Endometrium (tissue), 2 donors: ENCODE measurements around the gene SP4.

Experiments
- FAIRE-seq: peaks from 2 replicates; lab custom pipeline; 2012; peaks lifted over from hg19 to GRCh38; lab: Jason Lieb, UNC
- donor health status: control.
- donor health status: control.

The SP4 gene

GRCh38 chr7:21427871-21428658, at the start of gene SP4:
Gene SP4, plus strand, starts transcription at chr7:21428083. Its CDS starts 169 bp downstream, at chr7:21428252.
- no peak for FAIRE-seq

- FAIRE-seq = no peak
Observed at GRCh38 chr7:21383227-21384220, 44.4 kb upstream of the SP4 start.

GRCh38 chr7:21393937-21394336, 33.9 kb upstream of the SP4 start:
- FAIRE-seq = no peak

GRCh38 chr7:21401944-21402343, 25.9 kb upstream of the SP4 start:
- no peak for FAIRE-seq

GRCh38 chr7:21407796-21408480, 19.9 kb upstream of the SP4 start:
- FAIRE-seq = no peak

GRCh38 chr7:21408481-21408820, 19.4 kb upstream of the SP4 start:
- FAIRE-seq = no peak

- no peak for FAIRE-seq
Observed at GRCh38 chr7:21412410-21412851, 15.5 kb upstream of the SP4 start.

- no peak for FAIRE-seq
Observed at GRCh38 chr7:21412957-21413356, 14.9 kb upstream of the SP4 start.

- no peak for FAIRE-seq
Observed at GRCh38 chr7:21413502-21413901, 14.4 kb upstream of the SP4 start.

- FAIRE-seq = no peak
Observed at GRCh38 chr7:21414795-21415393, 13.0 kb upstream of the SP4 start.

GRCh38 chr7:21417647-21418046, 10.2 kb upstream of the SP4 start:
- FAIRE-seq = no peak

GRCh38 chr7:21422751-21423150, 5.1 kb upstream of the SP4 start:
- no peak for FAIRE-seq

- no peak for FAIRE-seq
Observed at GRCh38 chr7:21425290-21425689, 2.6 kb upstream of the SP4 start.

- FAIRE-seq = no peak
Observed at GRCh38 chr7:21426286-21427181, 1.3 kb upstream of the SP4 start.

- FAIRE-seq = peak; percentile 94
Observed at GRCh38 chr7:21427182-21427870, 557 bp upstream of the SP4 start.

- FAIRE-seq = no peak
Observed at GRCh38 chr7:21428659-21428941, 717 bp downstream of the SP4 start.

GRCh38 chr7:21429021-21429420, 1.1 kb downstream of the SP4 start:
- no peak for FAIRE-seq

- no peak for FAIRE-seq
Observed at GRCh38 chr7:21429786-21430574, 2.1 kb downstream of the SP4 start.

GRCh38 chr7:21430575-21430954, 2.7 kb downstream of the SP4 start:
- no peak for FAIRE-seq
